Stomach (tissue), 9 donors: ENCODE measurements around the gene NOC2L. TPM values are rescaled to one million over a fixed set of nuclear protein-coding genes. Genes with fewer than 3 reads are reported as not detected.
"Not testable (repeated sequence)": the region's sequence is repeated elsewhere in the genome, so short reads cannot be mapped to it uniquely, and the experiment has no call there.

ENCODE experiments used
- DNase-seq, 2 donors: peaks; one replicate each; pipeline versions ENCODE4 v3.0.0 to v3.0.0-alpha.2; 2013 to 2019
- H3K27ac ChIP-seq, 5 donors: fragments of 200-600 bp in 4 of 5; sonication (generic) in 4 of 5; one replicate each; pipeline ENCODE4 v1.5.1; 2013 to 2019; ENCODE audit warnings: mild to moderate bottlenecking in 1 of 5, moderate library complexity in 1 of 5
- H3K27me3 ChIP-seq, 3 donors: fragments of 200-600 bp; sonication (generic); one replicate each; pipeline ENCODE4 v1.5.1; 2017 to 2019; ENCODE audit warnings: mixed run types in 1 of 3
- H3K36me3 ChIP-seq, 4 donors: fragments of 200-600 bp; sonication (generic); 1 replicate in 3 of 4; 2 replicates in 1 of 4; pipeline ENCODE4 v1.5.1; 2016 to 2019
- H3K4me1 ChIP-seq, 4 donors: fragments of 200-600 bp; sonication (generic); one replicate each; pipeline ENCODE4 v1.5.1; 2016 to 2019
- H3K4me3 ChIP-seq, 4 donors: fragments of 200-600 bp; sonication (generic) in 3 of 4; one replicate each; pipeline ENCODE4 v1.5.1; 2016 to 2019; ENCODE audit warnings: mild to moderate bottlenecking in 1 of 4
- H3K9me3 ChIP-seq, 4 donors: fragments of 200-600 bp; sonication (generic); one replicate each; pipeline ENCODE4 v1.5.1; 2016 to 2019
- EP300 ChIP-seq: sonication (generic); formaldehyde crosslinking; IDR thresholded peaks from one replicate; pipeline ENCODE4 v1.6.1; 2017; ENCODE audit warnings: antibody characterized with exemption
- POLR2A ChIP-seq, 4 donors: fragments of 450-650 bp; IDR thresholded peaks; one replicate each; pipeline ENCODE4 v1.6.1; 2016; ENCODE audit warnings: antibody characterized with exemption in 4 of 4, control low read depth in 2 of 4, mild to moderate bottlenecking in 1 of 4, moderate library complexity in 1 of 4
- POLR2AphosphoS5 ChIP-seq, 3 donors: sonication (generic); formaldehyde crosslinking; IDR thresholded peaks; one replicate each; pipeline ENCODE4 v1.6.1; 2016; ENCODE audit warnings: antibody characterized with exemption in 3 of 3
- WGBS, 5 donors: extraction: QIAGEN DNeasy Blood & Tissue Kit in 3 of 5; methylation state at CpG; one replicate each; pipeline versions ENCODE4 v1.1.5 to v1.1.7; 2013 to 2018; 5-methylcytosine and 5-hydroxymethylcytosine counted together
- intact Hi-C: fragments of 100-400 bp; cut with DNase I; formaldehyde crosslinking; loops from one replicate; pipeline ENCODE4 v1.15.1; 2023; ENCODE audit warnings: low total_unique reads
- polyA plus RNA-seq, 3 donors: library from polyadenylated mRNA; stranded (reverse); fragments of 200-250 nt; gene quantifications; one replicate each; pipeline ENCODE4 v1.2.3, GENCODE V29; 2013
- total RNA-seq, 5 donors: library from RNA; depleted of rRNA; stranded (reverse); fragments of >200 nt; gene quantifications; one replicate each; pipeline versions ENCODE4 v1.1.0 to v1.2.3, GENCODE V29; 2014 to 2016
- TF ChIP-seq, protein P1 (sequence below), 7 experiments: fragments of 450-650 bp in 4 of 7; fragments of 200-600 bp in 3 of 7; sonication (generic) in 3 of 7; IDR thresholded peaks; one replicate each; pipeline ENCODE4 v1.5.1; 2016 to 2019; ENCODE audit warnings: antibody characterized with exemption in 7 of 7, control low read depth in 2 of 7, mild to moderate bottlenecking in 1 of 7
- donor health status: healthy with polysubstance abuse.
- donor health status: Bipolar disorder and iron deficiency.
- donor health status: healthy.

The NOC2L gene
- total and polyA plus RNA-seq, 8 donors: 30.4 to 69.2 (median 45.2) TPM

DNA sequence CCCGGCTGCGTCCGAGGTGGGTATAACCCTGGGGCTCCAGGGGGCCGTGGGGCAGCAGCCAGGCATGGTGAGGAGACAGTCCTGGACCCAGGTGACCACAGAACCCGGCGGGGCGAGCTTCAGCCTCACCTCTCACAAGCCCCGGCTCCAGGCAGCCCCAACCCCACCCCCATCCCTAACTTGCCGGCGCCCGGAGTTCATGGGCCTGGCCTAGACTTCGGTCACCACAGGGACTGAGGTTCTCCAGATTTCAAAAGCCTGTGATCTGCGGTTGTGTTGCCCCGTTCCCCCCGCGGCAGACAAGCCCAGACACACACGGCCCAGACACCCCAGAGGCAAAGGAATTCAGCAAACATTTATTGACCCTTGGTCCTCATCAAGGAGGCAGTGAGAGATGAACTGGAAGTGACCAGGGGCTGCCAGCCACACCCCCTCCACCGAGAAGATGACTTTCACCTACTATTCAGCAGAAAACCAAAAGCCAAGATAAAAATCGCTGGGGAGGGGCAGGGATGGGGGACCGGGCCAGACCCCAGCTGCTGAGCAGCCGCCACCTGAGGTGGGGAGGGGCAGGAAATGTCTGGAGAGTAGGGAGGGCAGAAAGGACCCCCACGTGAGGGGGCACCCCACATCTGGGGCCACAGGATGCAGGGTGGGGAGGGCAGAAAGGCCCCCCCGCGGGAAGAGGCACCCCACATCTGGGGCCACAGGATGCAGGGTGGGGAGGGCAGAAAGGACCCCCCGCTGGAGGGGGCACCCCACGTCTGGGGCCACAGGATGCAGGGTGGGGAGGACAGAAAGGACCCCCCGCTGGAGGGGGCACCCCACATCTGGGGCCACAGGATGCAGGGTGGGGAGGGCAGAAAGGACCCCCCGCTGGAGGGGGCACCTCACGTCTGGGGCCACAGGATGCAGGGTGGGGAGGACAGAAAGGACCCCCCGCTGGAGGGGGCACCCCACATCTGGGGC lies 36.9 kb upstream of the NOC2L start:
- intact Hi-C loops: no loop called here
- no peaks in the 10 kb centered on the region for H3K36me3 ChIP-seq
- peak in 1 of 2 donors; percentile 27 for DNase-seq
- peaks cover 0 to 66% (median 36%) of the 10 kb centered on the region in 3 donors for H3K27me3 ChIP-seq
- no peak overlapping the region for H3K27ac ChIP-seq
- peaks cover 25 to 41% (median 37%) of the 10 kb centered on the region in 4 donors for H3K4me1 ChIP-seq
- H3K4me3 ChIP-seq: no peak overlapping the region
- H3K9me3 ChIP-seq: peaks cover 0 to 18% (median 12%) of the 10 kb centered on the region in 4 donors
- TF ChIP-seq, protein P1, sequence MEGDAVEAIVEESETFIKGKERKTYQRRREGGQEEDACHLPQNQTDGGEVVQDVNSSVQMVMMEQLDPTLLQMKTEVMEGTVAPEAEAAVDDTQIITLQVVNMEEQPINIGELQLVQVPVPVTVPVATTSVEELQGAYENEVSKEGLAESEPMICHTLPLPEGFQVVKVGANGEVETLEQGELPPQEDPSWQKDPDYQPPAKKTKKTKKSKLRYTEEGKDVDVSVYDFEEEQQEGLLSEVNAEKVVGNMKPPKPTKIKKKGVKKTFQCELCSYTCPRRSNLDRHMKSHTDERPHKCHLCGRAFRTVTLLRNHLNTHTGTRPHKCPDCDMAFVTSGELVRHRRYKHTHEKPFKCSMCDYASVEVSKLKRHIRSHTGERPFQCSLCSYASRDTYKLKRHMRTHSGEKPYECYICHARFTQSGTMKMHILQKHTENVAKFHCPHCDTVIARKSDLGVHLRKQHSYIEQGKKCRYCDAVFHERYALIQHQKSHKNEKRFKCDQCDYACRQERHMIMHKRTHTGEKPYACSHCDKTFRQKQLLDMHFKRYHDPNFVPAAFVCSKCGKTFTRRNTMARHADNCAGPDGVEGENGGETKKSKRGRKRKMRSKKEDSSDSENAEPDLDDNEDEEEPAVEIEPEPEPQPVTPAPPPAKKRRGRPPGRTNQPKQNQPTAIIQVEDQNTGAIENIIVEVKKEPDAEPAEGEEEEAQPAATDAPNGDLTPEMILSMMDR (IDR thresholded peaks at IDR 0.05): no peak
- TF ChIP-seq POLR2A (IDR thresholded peaks at IDR 0.05) (no peak), POLR2AphosphoS5 (IDR thresholded peaks at IDR 0.05) (no peak)
- WGBS, 5 donors: 31 to 35% (median 33%) methylated on average over 21 to 30 of the region's 30 CpGs

DNA sequence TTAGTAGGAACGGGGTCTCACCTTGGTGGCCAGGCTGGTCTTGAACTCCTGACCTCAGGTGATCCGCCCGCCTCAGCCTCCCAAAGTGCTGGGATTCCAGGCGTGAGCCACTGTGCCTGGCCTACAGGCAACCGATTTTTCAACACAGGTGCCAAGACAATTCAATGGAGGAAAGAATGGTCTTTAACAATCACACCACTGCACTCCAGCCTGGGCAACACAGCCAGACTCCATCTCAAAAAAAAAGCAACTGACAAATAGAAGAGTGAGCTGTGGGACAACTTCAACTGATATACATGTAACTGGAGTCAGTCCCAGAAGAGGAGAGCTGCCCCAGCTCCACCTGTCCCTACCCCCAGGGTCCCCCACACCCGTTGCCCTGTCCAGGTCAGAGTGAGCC lies 35.5 kb upstream of the NOC2L start:
- intact Hi-C loops, DNase-seq, H3K27ac ChIP-seq, H3K36me3 ChIP-seq, H3K4me3 ChIP-seq: not testable (repeated sequence)
- 77 to 89% (median 83%) methylated on average over 6 of the region's 6 CpGs for WGBS, 5 donors
- H3K27me3 ChIP-seq: peaks cover 0 to 52% (median 25%) of the 10 kb centered on the region in 3 donors
- H3K4me1 ChIP-seq: peaks cover 14 to 27% (median 23%) of the 10 kb centered on the region in 4 donors
- peaks cover 0 to 18% (median 12%) of the 10 kb centered on the region in 4 donors for H3K9me3 ChIP-seq

DNA sequence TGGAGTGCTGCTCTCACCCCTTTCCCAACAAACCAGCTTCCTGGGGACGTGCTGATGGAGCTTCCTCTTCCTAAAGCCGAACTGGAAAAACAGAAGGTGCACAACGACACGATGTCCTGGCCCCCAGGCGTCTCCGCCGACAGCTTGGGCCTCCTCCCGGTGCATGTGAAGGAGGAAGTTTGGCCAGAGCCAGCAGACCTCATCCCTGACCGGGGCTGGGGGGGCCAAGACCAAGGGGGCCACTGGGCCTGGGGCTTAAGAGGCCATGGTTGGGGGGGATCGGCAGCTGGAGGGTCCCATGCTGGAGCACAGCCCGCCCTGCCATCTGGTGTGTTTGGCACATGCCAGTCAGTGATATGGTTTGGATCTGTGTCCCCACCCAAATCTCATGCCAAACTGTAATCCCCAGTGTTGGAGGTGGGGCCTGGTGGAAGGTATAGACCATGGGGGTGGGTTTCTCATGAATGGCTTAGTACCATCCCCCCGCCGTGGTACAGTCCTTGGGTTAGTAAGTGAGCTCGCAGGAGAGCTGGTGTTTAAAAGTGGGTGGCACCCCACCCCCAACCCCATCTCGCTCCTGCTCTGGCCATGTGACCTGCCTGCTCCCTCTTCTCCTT lies 34.4 kb upstream of the NOC2L start:
- no peak for DNase-seq
- intact Hi-C loops: no loop called here
- Histone ChIP-seq H3K36me3 (no peaks in the 10 kb centered on the region), H3K4me3 (no peak overlapping the region), H3K4me1 (peaks cover 4 to 17% (median 13%) of the 10 kb centered on the region in 4 donors), H3K27me3 (peaks cover 0 to 42% (median 14%) of the 10 kb centered on the region in 3 donors), H3K9me3 (peaks cover 0 to 18% (median 12%) of the 10 kb centered on the region in 4 donors), H3K27ac (no peak overlapping the region)
- 65 to 87% (median 80%) methylated on average over 7 to 15 of the region's 15 CpGs for WGBS, 5 donors
- no peak for TF ChIP-seq POLR2AphosphoS5 (IDR thresholded peaks at IDR 0.05)
- TF ChIP-seq EP300: no peak
- TF ChIP-seq, protein P1 (IDR thresholded peaks at IDR 0.05): no peak
- TF ChIP-seq POLR2A (IDR thresholded peaks at IDR 0.05): no peak

DNA sequence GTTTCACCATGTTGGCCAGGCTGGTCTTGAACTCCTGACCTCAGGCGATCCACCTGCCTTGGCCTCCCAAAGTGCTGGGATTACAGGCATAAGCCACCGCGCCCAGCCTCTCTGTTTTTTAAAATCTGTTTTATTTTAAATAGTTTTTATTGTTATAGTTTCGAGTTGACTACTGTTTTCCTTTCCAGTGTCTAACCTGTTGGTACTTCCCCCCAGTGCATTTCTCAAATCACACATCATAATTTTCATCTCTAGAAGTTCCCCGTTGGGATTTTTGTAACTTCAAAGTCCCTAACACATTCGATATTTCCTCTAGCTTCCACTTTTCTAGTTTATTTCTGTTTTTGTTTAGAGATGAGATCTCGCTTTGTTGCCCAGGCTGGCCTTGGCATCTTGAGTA lies 33.3 kb upstream of the NOC2L start:
- 84 to 91% (median 87%) methylated on average over 7 of the region's 7 CpGs for WGBS, 5 donors

More for the DNA sequence above, 33.3 kb upstream of the NOC2L start:
- Histone ChIP-seq H3K9me3 (peaks cover 0 to 18% (median 12%) of the 10 kb centered on the region in 4 donors), H3K27ac (no peak overlapping the region), H3K27me3 (peaks cover 0 to 30% (median 3%) of the 10 kb centered on the region in 3 donors), H3K4me1 (peaks cover 0 to 7% (median 2%) of the 10 kb centered on the region in 4 donors), H3K4me3 (no peak overlapping the region), H3K36me3 (no peaks in the 10 kb centered on the region)
- intact Hi-C loops: no loop called here
- DNase-seq: no peak
- TF ChIP-seq, protein P1 (IDR thresholded peaks at IDR 0.05): no peak
- TF ChIP-seq POLR2AphosphoS5 (IDR thresholded peaks at IDR 0.05): no peak
